H7 (cell line): ENCODE measurements around the gene EFNA3. TPM values are rescaled to one million over a fixed set of nuclear protein-coding genes. Genes with fewer than 3 reads are reported as not detected.

ENCODE experiments used
- DNase-seq: peaks from one replicate; pipeline ENCODE4 v3.0.0; 2012
- H3K27me3 ChIP-seq: 2 replicates; pipeline ENCODE4 v1.6.0; 2011; ENCODE audit warnings: mild to moderate bottlenecking, low read length; ENCODE audit not compliant: control insufficient read depth, insufficient read depth
- H3K36me3 ChIP-seq: replicated peaks from 2 replicates; pipeline ENCODE4 v1.5.1; 2011; ENCODE audit warnings: low read length; ENCODE audit not compliant: control insufficient read depth, insufficient read depth
- H3K4me3 ChIP-seq: 2 replicates; pipeline ENCODE4 v1.5.1; 2011; ENCODE audit warnings: low read depth, mild to moderate bottlenecking, control low read depth, low read length, moderate library complexity; ENCODE audit not compliant: insufficient read depth
- total RNA-seq: library from RNA; depleted of rRNA; stranded (reverse); fragments of >200 nt; shearing (Covaris generic); gene quantifications from 2 replicates; pipeline ENCODE4 v1.2.3, GENCODE V29; 2014

The EFNA3 gene
- total RNA-seq, 1 experiment from 2014 or later = 17.5 TPM

DNA sequence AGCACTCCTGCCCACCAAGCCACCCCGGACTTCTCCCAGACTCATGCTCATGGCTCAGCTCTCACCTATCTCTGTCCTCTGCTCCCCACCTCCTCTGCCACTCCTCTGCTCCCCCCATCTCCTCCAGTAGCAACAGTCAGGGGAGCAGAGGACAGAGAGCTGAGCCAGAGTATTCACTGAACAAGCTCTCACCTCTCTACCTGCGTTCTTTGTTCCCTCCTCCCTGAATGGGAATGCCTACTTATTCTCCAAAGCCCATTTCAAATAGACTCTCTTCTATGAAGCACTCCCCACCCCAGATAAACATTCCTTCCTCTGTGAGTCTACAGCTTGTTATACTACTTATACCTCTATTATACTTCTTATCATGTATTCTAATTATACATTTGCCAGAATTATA lies 42.6 kb downstream of the EFNA3 start:
- Histone ChIP-seq H3K36me3 (no peaks in the 10 kb centered on the region), H3K4me3 (no peak overlapping the region), H3K27me3 (peaks cover 23% of the 10 kb centered on the region)
- DNase-seq = no peak

DNA sequence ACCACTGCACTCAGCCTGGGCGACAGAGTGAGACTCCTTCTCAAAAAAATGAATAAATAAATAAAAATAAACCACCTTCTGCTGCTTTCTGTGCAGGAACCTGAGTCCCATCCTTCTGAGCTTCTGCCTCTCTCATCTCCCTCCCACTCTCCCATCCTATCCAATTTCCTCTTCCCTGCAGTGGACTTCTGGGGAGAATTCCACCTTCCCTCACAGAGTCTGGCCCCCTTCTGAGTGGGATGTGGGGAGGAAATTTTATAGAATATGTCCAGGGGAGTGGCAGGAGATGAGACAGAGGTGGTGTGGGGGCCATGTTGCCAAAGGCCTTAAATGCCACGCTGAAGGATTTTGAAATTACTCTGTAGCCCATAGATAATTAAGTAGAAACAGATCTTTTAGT lies 43.7 kb downstream of the EFNA3 start:
- DNase-seq = no peak
- H3K4me3 ChIP-seq = no peak overlapping the region
- H3K36me3 ChIP-seq = no peaks in the 10 kb centered on the region
- H3K27me3 ChIP-seq = peaks cover 33% of the 10 kb centered on the region

DNA sequence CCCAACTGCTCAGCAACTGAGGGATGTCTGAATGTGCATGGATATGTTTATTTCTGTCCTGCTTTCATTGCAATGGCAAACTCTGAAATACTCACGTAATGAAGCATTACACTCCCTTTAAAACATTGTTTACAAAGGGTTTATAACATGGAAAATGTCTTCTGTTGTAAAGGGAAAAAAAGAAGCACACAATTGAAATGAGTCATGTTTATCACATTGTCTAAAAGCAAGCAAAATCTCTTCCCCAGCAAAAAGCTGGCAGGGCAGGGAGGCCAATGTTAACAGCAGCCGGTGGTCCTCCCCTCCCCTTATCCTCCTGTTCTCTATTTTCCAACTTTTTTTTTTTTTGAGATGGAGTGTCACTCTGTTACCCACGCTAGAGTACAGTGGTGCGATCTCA lies 45.2 kb downstream of the EFNA3 start:
- Histone ChIP-seq H3K36me3 (no peaks in the 10 kb centered on the region), H3K4me3 (no peak overlapping the region), H3K27me3 (peaks cover 45% of the 10 kb centered on the region)
- DNase-seq = no peak

DNA sequence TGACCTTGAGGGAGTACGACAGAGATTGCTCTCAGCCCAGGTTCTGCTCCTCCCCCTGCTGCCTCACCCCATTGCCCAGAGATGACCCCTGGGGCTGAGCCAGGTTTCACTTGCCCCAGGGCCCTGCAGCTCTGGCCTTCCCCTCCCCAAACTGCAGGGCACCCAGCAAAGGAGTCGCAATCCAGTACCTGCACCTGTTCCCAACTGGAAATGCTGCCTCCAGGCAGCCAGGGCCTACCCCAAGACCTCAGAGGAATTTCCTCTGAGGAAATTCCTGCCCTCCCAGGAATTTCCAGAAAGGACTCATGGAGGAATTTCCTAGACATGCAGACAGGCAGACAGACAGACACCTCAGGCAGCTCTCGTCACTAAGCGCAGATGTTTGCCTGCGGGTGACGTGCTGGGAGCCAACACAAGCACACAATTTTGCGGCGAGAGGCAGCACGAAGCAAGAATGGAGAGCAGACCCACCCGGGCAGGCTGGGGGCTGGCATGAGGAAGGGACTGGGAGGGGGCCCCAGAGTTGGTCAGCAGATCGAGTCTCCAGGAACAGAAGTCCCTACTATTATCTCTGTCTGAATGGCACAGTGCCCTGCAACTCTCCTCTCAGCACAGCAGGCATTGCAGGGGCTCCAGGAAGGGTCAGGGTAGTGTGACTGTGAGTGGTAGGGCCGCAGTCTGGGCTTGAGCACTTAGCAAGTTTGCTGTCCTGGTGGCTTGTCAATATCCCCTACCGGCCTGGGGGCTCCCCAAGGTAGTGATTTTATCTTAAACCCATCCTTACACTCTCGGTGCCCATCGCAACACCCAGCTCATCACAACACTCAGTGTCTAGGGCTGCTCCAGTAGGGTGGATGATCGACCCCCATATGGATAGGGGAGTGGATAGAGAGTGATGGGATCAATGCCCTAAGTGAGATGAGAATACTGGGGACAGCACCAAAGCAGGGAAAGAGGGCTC lies 46.1 kb downstream of the EFNA3 start:
- peaks cover 54% of the 10 kb centered on the region for H3K27me3 ChIP-seq
- peak; percentile 55 for DNase-seq
- no peak overlapping the region for H3K4me3 ChIP-seq
- H3K36me3 ChIP-seq = no peaks in the 10 kb centered on the region

DNA sequence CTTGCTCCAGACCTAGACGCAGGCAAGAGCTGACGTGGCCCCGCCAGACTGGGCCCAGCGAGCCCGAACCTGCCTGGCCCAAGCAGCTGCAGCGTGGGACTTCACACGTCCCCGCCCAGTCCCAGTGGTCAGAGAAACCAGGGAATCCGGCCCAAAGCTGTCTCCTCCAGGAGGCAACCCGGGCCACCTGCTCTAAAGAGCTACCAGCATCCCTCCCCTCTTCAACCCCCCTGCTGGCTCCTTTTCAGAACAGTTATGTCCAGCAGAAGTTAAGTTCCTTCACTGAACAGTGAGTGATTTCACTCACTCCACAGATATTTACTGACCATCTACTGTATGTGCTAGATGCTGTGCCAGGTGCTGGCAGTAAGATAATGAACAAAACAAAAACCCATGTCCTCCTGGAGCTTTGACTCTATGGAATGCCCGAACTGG lies 46.9 kb downstream of the EFNA3 start:
- H3K27me3 ChIP-seq = peaks cover 51% of the 10 kb centered on the region
- no peak overlapping the region; the same call in 1 of the 2 replicates for H3K4me3 ChIP-seq
- peak; percentile 73 for DNase-seq
- H3K36me3 ChIP-seq = no peaks in the 10 kb centered on the region

DNA sequence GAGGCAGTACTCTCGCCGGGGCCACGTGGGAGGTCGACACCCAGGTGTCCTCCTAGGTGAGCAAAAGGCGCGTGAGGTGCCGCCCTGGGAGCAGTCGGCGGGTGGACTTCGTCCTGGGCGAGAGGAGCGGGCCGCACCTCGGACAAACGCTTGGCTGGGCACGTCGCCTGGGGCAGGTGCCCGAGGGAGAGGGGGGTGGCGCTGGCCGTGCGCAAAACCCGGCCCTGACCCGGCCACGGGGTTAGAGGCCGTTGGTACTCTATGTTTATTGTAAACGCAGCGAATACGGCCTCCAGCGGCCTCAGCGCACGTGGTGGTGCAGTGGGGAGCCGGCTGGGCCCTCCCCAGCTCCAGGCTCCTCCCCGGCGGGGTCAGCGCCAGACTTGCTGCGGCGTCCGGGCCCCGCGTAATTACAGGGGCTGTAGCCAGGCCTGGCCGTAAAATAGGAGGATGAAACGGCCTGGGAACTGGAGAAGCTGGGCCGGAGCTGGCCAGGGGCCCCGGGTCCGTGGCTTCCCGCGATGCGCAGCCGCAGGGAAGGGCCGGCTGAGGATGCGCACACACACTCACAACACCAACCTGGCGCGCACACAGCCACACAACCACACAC lies 47.4 kb downstream of the EFNA3 start:
- Histone ChIP-seq H3K4me3 (peak overlapping the region; percentile 74), H3K36me3 (no peaks in the 10 kb centered on the region), H3K27me3 (peaks cover 52% of the 10 kb centered on the region)
- DNase-seq = peak; percentile 80

DNA sequence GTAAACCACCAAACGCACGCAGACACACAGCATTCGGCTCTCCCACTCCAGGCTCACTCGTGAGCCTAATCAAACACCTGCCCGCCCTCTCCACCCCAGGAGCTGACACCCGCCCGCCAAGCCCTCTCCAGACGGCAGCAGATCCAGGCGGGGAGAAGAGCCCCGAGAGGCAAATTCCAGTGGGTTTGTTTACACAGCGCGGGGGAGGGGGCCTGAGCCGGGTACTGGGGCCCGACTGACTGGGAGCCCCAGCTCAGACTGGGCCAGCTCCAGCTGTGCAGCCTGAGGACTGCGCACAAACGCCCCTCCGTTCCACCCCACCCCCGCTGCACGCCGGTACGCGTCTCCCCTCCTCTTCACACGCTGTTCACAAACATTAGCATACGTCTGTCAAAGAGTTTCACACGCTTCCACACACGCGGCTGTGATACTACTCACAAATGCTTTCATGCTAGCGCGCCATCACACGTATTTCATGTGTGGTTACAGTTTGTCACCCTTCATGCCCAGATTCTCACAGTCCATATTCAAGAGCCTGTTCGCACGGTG lies 48.0 kb downstream of the EFNA3 start:
- Histone ChIP-seq H3K4me3 (peak overlapping the region; percentile 74), H3K36me3 (peaks cover 1% of the 10 kb centered on the region; the same call in 1 of the 2 replicates), H3K27me3 (peaks cover 53% of the 10 kb centered on the region)
- peak; percentile 85 for DNase-seq

DNA sequence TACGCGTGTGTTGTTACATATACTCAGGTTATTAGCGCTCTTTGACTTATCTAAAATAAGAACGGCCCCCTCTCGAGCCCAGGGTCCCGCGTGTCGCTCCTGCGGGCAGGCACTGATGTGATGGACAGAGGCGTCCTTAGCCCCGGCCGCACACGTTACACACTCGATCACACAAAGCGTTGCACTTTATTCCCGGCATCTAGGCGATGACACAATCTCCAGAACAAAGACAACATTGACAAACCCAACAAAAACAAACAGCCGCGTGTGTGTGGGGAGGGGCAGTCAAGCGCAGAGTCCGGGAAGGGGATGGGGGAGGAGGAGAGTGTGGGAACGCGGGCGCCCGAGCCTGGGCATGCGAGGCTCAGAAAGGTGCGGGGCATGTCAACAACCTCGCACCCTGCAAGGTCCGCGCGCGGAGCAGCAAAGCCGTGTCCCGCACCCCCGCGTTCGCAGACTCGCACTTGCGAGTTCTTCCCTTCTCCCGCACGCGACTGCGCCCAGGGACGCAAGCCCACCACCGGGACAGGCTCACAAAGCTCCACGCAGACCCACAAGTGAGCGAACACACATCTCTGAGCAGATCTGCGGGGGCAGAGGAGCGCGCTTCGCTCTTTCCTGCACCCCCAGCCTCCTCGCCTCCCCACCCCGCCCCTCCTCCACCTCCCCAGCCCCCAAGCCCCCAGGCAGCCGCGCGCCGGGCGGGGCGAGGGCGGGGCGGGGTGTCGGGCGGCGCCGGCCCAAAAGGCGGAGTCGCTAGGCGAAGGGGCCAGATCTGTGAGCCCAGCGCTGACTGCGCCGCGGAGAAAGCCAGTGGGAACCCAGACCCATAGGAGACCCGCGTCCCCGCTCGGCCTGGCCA lies 48.7 kb downstream of the EFNA3 start, which contains the start of gene EFNA1:
TSS of gene EFNA1 (plus strand) at position 772 of the 862 bp plus-strand sequence. CDS start 102 bp downstream, outside the sequence.
- peak; percentile 85 for DNase-seq
- Histone ChIP-seq H3K27me3 (peaks cover 53% of the 10 kb centered on the region), H3K4me3 (peak within 1 kb of the TSS; percentile 74), H3K36me3 (peaks cover 1% of the 10 kb centered on the region; the same call in 1 of the 2 replicates)

DNA sequence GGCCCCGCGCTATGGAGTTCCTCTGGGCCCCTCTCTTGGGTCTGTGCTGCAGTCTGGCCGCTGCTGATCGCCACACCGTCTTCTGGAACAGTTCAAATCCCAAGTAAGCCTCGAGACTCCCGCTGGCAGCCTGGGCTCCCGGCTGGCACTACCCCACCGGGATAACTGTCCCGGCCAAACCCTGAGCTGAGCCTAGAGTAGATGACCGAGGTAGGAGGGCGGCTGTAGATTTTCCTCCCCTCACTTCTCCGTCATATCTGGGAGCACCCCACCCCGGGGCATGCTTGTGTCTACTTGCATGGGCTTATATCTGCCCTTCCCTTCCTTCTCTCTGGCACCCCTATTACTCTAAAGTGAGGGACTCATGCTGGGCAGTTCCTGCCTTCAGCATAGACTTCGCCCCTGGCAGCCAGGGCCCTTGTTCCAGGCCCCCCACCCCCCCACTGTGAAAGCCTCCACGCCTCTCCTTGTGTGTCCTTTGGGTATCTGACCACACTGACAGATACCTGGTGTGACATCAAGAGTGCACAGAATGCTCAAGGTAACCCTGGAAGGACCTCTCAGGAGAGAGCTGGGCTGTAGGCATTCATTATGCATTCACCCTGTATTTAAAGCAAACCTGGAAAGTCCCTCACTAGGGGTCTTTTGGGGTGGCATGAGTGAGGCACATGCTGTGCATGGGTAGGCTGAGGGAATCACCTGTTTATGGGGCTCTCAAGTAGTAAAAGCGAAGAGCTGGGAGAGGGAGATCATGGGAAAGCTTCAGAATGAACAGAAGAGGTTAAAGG lies 49.5 kb downstream of the EFNA3 start:
- peak overlapping the region; percentile 74 for H3K4me3 ChIP-seq
- H3K27me3 ChIP-seq = peaks cover 53% of the 10 kb centered on the region
- peak; percentile 36 for DNase-seq
- H3K36me3 ChIP-seq = peaks cover 1% of the 10 kb centered on the region; the same call in 1 of the 2 replicates

DNA sequence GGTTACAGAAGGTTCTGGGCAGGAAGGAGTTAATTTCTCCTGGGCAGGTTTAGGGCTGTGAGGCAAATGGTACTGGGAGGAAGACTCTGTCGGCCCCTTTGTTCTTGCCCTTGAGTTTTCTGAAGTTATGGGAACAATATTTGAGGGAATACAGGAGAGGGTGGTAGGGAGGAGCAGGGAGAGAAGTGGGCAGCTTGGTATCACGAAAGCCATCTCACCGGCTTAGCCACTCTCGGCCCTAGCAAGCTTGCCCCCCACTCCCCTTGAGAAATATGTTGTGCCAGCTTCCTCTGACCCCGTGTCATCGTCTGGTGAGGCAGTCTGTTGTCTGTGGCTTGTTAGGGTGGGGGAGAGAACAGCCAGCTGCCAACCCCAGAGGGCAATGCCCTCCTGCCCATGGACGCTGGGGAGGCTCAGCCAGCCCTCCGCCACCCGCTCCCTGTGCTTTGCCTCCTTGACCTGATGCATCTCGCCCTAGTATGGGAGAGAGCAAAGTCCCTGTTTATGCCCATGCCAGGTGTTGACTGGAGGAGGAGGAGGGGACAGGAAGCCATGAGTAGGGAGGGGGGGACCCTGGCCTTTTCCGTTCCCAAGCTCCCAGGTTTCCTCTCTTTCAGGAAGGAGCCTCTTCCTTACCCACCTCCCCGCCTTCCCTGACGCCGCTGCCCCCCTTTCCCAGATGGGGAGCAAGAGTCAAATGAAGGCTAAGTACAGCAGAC lies 50.3 kb downstream of the EFNA3 start:
- Histone ChIP-seq H3K36me3 (peaks cover 1% of the 10 kb centered on the region), H3K4me3 (peak overlapping the region; percentile 17), H3K27me3 (peaks cover 53% of the 10 kb centered on the region)
- peak; percentile 67 for DNase-seq

DNA sequence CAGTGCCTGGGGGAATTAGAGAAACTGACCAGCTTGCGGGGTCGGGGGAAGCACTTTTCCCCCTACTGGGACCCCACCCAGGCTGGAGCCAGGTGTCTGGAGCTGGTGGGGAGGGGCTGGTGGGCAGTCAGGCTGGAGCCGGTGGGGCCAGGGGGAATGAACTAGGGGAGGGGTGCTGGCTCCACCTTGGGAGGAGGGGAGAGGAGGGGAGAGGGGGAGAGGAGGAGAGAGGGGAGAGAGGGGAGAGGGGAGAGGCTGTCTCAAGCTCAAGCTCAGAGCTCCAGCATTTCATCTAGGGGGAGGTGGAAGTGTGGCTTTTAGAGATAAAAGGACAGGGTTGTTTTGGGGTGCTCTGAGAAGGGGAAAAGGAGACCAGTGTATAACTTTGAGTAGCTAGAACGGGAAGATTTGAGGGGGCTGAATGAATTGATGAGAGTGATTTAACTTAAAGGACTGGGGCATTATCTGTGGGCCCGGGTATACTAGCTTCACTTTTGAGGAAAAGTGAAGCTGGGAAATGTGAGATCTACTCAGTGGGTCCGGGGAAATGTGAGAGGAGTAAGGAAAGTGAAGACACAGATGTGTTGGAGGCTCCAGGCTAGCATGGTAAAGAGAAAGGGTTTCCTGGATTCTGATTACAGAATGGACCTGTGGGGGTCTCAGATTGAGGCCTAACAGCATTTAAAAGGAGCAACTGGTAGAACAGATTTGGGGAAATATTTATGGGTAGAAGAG lies 51.8 kb downstream of the EFNA3 start:
- Histone ChIP-seq H3K36me3 (peaks cover 1% of the 10 kb centered on the region), H3K4me3 (peak overlapping the region; percentile 22; the same call in 1 of the 2 replicates), H3K27me3 (peaks cover 44% of the 10 kb centered on the region)
- no peak for DNase-seq

DNA sequence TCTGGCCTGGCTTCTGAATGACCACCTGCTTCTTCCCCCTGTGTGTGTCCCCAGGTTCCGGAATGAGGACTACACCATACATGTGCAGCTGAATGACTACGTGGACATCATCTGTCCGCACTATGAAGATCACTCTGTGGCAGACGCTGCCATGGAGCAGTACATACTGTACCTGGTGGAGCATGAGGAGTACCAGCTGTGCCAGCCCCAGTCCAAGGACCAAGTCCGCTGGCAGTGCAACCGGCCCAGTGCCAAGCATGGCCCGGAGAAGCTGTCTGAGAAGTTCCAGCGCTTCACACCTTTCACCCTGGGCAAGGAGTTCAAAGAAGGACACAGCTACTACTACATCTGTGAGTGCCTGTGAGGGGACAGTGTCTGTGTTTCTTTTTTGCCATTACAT lies 52.6 kb downstream of the EFNA3 start:
- H3K4me3 ChIP-seq = no peak overlapping the region
- H3K36me3 ChIP-seq = peaks cover 1% of the 10 kb centered on the region
- peak; percentile 6 for DNase-seq
- H3K27me3 ChIP-seq = peaks cover 35% of the 10 kb centered on the region
